ENCODE measurements around the gene EXD3.

DNA sequence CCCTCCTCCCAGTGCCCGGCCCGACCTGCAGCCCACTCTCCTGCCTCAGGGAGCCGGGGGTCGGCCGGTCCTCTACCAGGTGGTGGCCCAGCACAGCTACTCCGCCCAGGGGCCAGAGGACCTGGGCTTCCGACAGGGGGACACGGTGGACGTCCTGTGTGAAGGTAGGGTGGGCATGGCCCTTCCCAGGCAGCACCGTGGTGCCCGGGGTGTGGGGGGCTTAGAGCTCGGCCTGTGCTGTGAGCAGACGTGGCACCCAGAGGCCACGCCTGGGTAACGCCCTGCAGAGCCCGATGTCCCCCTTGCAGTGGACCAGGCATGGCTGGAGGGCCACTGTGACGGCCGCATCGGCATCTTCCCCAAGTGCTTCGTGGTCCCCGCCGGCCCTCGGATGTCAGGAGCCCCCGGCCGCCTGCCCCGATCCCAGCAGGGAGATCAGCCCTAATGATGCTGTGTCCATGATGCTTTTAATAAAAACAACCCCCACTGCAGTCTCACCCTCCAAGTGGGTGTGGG lies 11.0 kb upstream of the EXD3 start:
- no peak for TF ChIP-seq POLR2A (IDR thresholded peaks at IDR 0.05)
- TF ChIP-seq, protein P1, sequence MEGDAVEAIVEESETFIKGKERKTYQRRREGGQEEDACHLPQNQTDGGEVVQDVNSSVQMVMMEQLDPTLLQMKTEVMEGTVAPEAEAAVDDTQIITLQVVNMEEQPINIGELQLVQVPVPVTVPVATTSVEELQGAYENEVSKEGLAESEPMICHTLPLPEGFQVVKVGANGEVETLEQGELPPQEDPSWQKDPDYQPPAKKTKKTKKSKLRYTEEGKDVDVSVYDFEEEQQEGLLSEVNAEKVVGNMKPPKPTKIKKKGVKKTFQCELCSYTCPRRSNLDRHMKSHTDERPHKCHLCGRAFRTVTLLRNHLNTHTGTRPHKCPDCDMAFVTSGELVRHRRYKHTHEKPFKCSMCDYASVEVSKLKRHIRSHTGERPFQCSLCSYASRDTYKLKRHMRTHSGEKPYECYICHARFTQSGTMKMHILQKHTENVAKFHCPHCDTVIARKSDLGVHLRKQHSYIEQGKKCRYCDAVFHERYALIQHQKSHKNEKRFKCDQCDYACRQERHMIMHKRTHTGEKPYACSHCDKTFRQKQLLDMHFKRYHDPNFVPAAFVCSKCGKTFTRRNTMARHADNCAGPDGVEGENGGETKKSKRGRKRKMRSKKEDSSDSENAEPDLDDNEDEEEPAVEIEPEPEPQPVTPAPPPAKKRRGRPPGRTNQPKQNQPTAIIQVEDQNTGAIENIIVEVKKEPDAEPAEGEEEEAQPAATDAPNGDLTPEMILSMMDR (IDR thresholded peaks at IDR 0.05) = no peak
